GM19193 (cell line): ENCODE results near the gene IGSF6.

Source experiments
- POLR2A ChIP-seq: IDR thresholded peaks from 4 replicates; pipeline ENCODE4 v1.6.1; 2011; ENCODE audit not compliant: insufficient read depth, insufficient read length; ENCODE audit errors: extremely low read depth

IGSF6 gene

GRCh38 chr16:21656795-21657768, 4.7 kb upstream of the IGSF6 start:
- TF ChIP-seq POLR2A, result no peak

DNA sequence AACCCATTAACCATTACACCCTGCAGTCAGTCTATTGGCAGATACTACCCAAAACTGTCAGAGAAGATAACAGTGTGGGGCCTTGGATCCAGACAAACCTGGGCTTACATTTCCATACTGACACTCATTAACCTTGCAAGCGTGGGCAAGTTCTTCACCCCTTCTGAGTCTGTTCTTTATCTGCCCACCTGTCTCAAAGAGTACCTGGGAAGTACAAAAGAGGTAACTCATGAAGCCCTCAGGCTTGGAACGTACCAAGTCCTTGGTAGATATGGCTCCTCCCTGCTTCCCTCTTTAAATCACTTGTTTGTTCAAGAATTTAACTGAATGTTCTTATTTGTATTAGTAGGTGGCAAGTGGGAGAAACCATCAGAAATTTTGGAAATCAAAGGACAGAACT, 2.5 kb upstream of the IGSF6 start:
- no peak for TF ChIP-seq POLR2A

- no peak for TF ChIP-seq POLR2A
Observed at GRCh38 chr16:21654466-21654865, 2.1 kb upstream of the IGSF6 start.

DNA sequence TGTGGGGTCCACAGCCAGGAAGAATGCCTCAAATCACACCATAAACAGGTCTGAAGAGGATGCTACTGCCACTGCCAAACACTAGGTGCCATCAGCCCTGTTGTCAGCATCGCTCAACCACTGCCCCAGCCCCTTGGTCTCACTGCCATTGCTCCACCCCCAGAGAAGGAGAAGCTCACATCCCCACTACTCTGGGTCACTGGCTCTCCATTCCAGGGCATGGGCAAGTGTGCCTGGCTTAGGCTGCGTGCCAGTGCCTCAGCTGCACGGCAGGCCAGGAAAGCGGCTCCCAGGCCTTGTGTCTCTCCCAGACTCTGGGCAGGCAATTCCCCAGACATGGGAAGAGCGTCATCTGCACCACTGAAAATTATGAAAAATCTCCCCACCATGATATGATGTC, 1.2 kb upstream of the IGSF6 start:
- no peak for TF ChIP-seq POLR2A

GRCh38 chr16:21651515-21651914, 893 bp downstream of the IGSF6 start:
- TF ChIP-seq POLR2A, result no peak

DNA sequence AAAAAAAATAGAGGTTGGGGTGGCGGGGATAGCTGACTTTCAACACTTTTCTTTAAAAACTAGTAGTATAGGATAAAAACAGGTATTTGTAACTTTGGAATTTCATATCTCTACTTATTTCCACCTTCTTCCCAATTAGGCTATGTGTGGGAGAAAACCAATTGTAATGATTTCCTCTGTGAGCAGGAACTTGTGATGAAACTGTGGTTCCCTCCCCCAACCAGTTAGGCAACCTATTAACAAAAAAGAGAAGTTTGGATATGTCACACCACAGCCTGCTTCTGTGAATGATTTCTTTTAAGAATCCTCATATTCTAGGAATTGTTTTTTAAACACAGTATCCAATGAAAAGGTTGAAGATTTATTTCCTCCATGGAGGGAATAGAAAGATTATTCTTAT, 1.9 kb downstream of the IGSF6 start:
- TF ChIP-seq POLR2A, result no peak

GRCh38 chr16:21647562-21648164, 4.7 kb downstream of the IGSF6 start:
- no peak for TF ChIP-seq POLR2A

GRCh38 chr16:21646721-21647561, 5.5 kb downstream of the IGSF6 start:
- TF ChIP-seq POLR2A, result no peak

DNA sequence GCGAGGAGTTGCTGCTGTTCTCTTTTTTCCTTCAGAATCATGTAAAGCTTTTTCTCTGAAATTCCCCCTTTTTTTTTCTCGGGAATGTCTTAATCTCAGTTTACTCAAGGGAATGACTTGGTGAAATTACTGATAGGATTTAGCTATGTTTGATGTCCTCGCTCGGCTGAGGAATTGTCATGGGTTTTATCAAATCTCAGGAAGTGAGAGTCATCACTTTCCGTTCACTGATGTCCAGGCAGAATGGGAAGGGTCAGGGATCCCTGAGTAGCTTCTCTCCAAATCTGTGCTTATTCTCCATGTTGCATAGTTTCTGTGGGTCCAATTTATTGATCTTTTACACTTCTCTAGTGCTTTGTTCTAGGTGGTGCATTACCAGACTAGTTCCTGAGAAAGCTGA, 6.3 kb downstream of the IGSF6 start:
- TF ChIP-seq POLR2A, result no peak

- no peak for TF ChIP-seq POLR2A
Observed at GRCh38 chr16:21645261-21645721, 7.1 kb downstream of the IGSF6 start.

DNA sequence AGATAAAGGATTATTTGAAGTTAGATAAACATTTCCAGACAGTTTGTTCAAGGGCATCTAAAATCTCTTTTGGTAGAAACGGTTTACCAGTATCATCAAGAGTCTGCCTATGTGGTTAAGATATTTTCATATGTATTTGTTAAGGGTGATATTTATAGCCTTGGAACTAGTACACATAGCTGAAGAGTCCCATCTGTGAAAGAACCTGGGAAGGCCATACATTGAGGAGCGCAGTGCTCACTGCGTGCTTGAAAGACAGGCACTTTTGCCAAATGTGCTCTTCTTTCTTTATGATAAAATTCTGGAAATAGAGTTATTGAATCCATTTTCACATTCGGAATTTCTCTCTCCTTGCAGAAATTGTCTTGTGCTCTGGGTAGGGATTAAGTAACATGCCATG, 7.7 kb downstream of the IGSF6 start:
- no peak for TF ChIP-seq POLR2A

DNA sequence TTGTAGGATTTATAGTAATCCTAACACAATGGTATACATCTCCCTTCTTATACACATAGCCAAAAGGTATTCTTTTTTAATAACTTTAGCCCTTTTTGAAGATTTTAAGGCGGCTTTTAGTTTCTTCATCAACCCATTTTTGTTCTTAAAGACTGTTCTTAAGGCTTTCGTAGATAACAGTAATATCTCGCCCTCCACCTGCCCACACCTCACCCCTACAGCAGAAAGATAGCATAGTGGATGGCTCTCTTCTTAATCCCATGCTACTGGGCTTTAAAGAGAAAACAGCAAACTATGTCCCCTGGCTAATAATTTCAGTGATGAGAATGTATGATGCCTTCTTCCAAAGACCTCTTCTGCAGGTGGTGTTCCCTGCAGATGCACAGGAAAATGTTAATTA, 8.6 kb downstream of the IGSF6 start:
- no peak for TF ChIP-seq POLR2A

DNA sequence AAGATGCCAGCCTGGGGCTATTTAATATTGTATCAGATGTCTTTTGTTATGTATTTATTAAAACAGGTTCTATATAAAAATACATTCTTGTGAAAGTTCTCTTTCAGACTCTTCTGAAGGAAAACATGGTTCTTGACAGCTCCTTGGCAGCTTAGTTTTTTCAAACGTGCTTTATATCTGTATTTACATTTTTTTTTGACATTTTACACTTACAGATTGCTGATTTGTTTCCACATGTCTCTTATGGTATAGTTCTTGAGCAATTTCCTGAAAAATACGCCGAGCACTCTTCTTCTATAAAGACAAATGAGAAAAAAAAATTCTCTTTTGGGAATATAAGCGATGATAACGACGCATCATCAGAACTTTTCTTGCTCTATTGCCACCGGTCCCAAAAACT, 9.5 kb downstream of the IGSF6 start:
- no peak for TF ChIP-seq POLR2A

- no peak for TF ChIP-seq POLR2A
Observed at GRCh38 chr16:21641916-21642315, 10.5 kb downstream of the IGSF6 start.

DNA sequence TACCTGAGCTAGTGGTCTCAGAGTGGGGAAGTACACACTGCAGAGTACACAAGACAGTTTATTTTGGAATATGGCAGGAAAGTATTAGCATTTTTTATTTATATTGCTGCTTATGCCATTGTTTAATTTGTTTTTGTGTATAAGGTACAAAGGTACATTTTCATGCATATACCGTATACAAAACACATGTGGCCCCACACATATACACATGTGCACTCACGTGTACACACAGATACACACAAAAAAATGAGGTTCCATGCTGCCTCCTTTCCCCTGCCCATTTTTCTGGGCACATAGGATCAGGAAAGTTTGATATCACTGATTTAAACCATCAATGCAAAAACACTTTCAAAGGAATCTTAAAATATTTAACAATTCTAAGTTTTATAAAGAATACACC, 12.9 kb downstream of the IGSF6 start:
- no peak for TF ChIP-seq POLR2A

DNA sequence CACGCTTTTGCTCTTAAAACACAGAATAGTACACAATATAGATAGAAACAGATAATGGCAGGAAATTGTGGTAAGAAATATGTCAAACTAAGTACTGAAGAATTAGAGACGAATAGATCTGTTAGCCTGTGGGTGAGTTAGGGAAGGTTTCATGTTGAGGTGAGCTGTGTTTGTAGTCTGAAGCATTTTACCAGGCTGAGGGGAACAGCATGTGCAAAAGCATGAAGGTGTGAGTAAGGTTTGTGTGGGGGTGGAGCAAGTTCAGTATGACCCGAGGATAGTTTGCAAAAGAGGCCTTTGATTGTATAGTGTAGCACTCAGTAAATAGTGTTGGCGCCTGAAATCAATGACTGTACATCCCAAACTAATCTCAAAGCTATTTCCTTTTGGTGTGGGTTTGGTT, 13.8 kb downstream of the IGSF6 start:
- TF ChIP-seq POLR2A, result no peak
